PC-3 (cell line): ENCODE results near the gene NXPE4. TPM values are rescaled to one million over a fixed set of nuclear protein-coding genes. Genes with fewer than 3 reads are reported as not detected.

Experiments used
- ATAC-seq: fragments of 200-7000 bp; cut with Tn5 transposase; 2 replicates; pipeline ENCODE4 v1.9.1; 2020; ENCODE audit warnings: mild to moderate bottlenecking, moderate library complexity
- BruUV-seq: library from RNA; stranded (reverse); fragments of 400-500 nt; replicated peaks from 2 replicates; lab custom pipeline; 2021; lab: Mats Ljungman, UMichigan
- CTCF ChIA-PET: fragments of 300-600 bp; sonication (Branson Sonifier 250); formaldehyde crosslinking; loops from one replicate; lab custom pipeline; 2022; ENCODE audit warnings: antibody characterized with exemption; lab: Charles Lee
- POLR2A ChIA-PET: fragments of 300-600 bp; sonication (Branson Sonifier 250); formaldehyde crosslinking; loops from one replicate; lab custom pipeline; 2022; ENCODE audit warnings: antibody characterized with exemption; ENCODE audit not compliant: unreplicated experiment; lab: Charles Lee
- DNase-seq: peaks from one replicate; pipeline ENCODE4 v3.0.0-alpha.2; 2015
- H2AFZ ChIP-seq: fragments of 300-600 bp; sonication (generic); 2 replicates; pipeline ENCODE4 v1.6.0; 2016; ENCODE audit warnings: antibody characterized with exemption, low read length
- H3F3A ChIP-seq: fragments of 300-600 bp; sonication (generic); one replicate; pipeline ENCODE4 v1.6.0; 2017; ENCODE audit warnings: antibody characterized with exemption, low read length, control low read depth, mild to moderate bottlenecking; ENCODE audit not compliant: unreplicated experiment
- H3K27ac ChIP-seq: fragments of 300-600 bp; sonication (generic); 2 replicates; pipeline ENCODE4 v1.5.1; 2016; ENCODE audit warnings: mild to moderate bottlenecking, low read length
- H3K27me3 ChIP-seq: fragments of 300-600 bp; sonication (generic); 2 replicates; pipeline ENCODE4 v1.6.1; 2016; ENCODE audit warnings: low read length, mixed read lengths
- H3K36me3 ChIP-seq: fragments of 300-600 bp; sonication (generic); 2 replicates; pipeline ENCODE4 v1.6.1; 2016; ENCODE audit warnings: low read depth, mixed run types, low read length, mixed read lengths
- H3K4me1 ChIP-seq: fragments of 300-600 bp; sonication (generic); 2 replicates; pipeline ENCODE4 v1.5.1; 2016; ENCODE audit warnings: low read length; ENCODE audit not compliant: insufficient read depth
- H3K4me2 ChIP-seq: fragments of 300-600 bp; sonication (generic); 2 replicates; pipeline ENCODE4 v1.6.0; 2016; ENCODE audit warnings: low read length
- H3K4me3 ChIP-seq: fragments of 300-600 bp; sonication (generic); 2 replicates; pipeline ENCODE4 v1.5.1; 2016; ENCODE audit warnings: mild to moderate bottlenecking, low read length, mixed read lengths
- H3K79me2 ChIP-seq: fragments of 300-600 bp; sonication (generic); 2 replicates; pipeline ENCODE4 v1.6.1; 2017; ENCODE audit warnings: low read length, mixed read lengths
- H3K9ac ChIP-seq: fragments of 300-600 bp; sonication (generic); 2 replicates; pipeline ENCODE4 v1.6.0; 2016; ENCODE audit warnings: mild to moderate bottlenecking, low read length
- H3K9me2 ChIP-seq: fragments of 300-600 bp; sonication (generic); replicated peaks from 2 replicates; pipeline ENCODE4 v1.6.1; 2016; ENCODE audit warnings: mixed run types, low read length, mixed read lengths
- H3K9me3 ChIP-seq: fragments of 300-600 bp; sonication (generic); 2 replicates; pipeline ENCODE4 v1.6.1; 2016; ENCODE audit warnings: low read length, mixed read lengths
- H4K20me1 ChIP-seq: fragments of 300-600 bp; sonication (generic); 2 replicates; pipeline ENCODE4 v1.6.1; 2016; ENCODE audit warnings: low read length, mixed read lengths
- EZH2 ChIP-seq: fragments of 300-600 bp; sonication (generic); IDR thresholded peaks from one replicate; pipeline ENCODE4 v1.6.1; 2017; ENCODE audit warnings: antibody characterized with exemption, mild to moderate bottlenecking, low read length; ENCODE audit not compliant: unreplicated experiment
- EZH2phosphoT487 ChIP-seq: fragments of 300-600 bp; sonication (generic); IDR thresholded peaks from 2 replicates; pipeline ENCODE4 v1.6.1; 2018; ENCODE audit warnings: mild to moderate bottlenecking, antibody characterized with exemption, low read length, borderline replicate concordance
- intact Hi-C: fragments of 100-400 bp; cut with micrococcal nuclease; formaldehyde crosslinking; loops from 2 replicates; pipeline ENCODE4 v1.9.0; 2023
- total RNA-seq: library from RNA; depleted of rRNA; stranded (reverse); fragments of >200 nt; gene quantifications from 2 replicates; pipeline ENCODE4 v1.2.3, GENCODE V29; 2014
- TF ChIP-seq, protein P1 (sequence below): fragments of 300-600 bp; sonication (generic); conservative IDR thresholded peaks from 2 replicates; pipeline ENCODE4 v1.5.1; 2017; ENCODE audit warnings: antibody characterized with exemption, low read depth, mild to moderate bottlenecking, low read length

Gene NXPE4
- total RNA-seq, 1 experiment from 2014 or later: not detected

DNA sequence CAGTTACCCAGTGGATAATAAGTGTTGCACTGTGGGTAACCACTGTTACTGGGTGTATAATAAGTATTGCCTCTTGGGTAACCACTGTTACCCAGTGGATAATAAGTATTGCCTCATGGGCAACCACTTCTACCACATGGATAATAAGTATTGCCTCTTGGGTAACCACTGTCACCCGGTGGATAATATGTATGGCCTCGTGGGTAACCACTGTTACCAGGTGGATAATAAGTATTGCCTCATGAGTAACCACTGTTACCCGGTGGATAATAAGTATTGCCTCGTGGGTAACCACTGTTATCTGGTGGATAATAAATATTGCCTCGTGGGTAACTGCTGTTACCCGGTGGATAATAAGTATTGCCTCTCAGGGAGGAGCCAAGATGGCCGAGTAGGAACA is 29.7 kb upstream of the NXPE4 start:
- ATAC-seq: no peak
- Histone ChIP-seq H3K79me2 (no peaks in the 10 kb centered on the region), H3K27me3 (no peaks in the 10 kb centered on the region), H3K9me3 (peaks cover 35% of the 10 kb centered on the region), H3K4me3 (no peak overlapping the region), H3K9ac (no peak overlapping the region), H4K20me1 (no peaks in the 10 kb centered on the region), H3F3A (no peaks in the 10 kb centered on the region), H2AFZ (no peak overlapping the region), H3K4me1 (no peaks in the 10 kb centered on the region), H3K4me2 (no peak overlapping the region), H3K9me2 (no peaks in the 10 kb centered on the region), H3K36me3 (no peaks in the 10 kb centered on the region), H3K27ac (no peak overlapping the region)
- POLR2A ChIA-PET: no interaction called here
- TF ChIP-seq EZH2 (no peak), EZH2phosphoT487 (no peak)
- TF ChIP-seq, protein P1, sequence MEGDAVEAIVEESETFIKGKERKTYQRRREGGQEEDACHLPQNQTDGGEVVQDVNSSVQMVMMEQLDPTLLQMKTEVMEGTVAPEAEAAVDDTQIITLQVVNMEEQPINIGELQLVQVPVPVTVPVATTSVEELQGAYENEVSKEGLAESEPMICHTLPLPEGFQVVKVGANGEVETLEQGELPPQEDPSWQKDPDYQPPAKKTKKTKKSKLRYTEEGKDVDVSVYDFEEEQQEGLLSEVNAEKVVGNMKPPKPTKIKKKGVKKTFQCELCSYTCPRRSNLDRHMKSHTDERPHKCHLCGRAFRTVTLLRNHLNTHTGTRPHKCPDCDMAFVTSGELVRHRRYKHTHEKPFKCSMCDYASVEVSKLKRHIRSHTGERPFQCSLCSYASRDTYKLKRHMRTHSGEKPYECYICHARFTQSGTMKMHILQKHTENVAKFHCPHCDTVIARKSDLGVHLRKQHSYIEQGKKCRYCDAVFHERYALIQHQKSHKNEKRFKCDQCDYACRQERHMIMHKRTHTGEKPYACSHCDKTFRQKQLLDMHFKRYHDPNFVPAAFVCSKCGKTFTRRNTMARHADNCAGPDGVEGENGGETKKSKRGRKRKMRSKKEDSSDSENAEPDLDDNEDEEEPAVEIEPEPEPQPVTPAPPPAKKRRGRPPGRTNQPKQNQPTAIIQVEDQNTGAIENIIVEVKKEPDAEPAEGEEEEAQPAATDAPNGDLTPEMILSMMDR: no peak
- DNase-seq: no peak
- intact Hi-C loops: no loop called here
- BruUV-seq: no TSS peak
- CTCF ChIA-PET: no interaction called here

DNA sequence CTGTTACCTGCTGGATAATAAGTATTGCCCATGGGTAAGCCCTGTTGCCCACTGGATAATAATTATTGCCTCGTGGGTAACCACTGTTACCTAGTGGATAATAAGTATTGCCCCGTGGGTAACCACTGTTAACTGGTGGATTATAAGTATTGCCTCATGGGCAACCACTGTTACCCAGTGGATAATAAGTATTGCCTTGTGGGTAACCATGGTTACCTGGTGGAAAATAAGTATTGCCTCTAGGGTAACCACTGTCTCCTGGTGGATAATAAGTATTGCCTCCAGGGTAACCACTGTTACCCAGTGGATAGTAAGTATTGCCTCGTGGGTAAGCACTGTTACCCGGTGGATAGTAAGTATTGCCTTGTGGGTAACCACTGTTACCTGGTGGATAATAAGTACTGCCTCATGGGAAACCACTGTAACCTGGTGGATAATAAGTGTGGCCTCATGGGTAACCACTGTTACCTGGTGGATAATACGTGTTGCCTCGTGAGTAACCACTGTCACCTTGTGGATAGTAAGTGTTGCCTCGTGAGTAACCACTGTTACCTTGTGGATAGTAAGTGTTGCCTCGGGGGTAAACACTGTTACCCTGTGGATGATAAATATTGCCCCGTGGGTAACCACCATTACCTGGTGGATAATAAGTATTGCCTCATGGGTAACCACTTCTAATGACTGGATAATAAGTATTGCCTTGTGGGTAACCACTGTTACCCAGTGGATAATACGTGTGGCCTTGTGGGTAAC is 29.0 kb upstream of the NXPE4 start:
- no peak for ATAC-seq
- Histone ChIP-seq H3K27me3 (no peaks in the 10 kb centered on the region), H2AFZ (no peak overlapping the region), H3K27ac (no peak overlapping the region), H3K9me2 (no peaks in the 10 kb centered on the region), H3K9ac (no peak overlapping the region), H3K36me3 (no peaks in the 10 kb centered on the region), H3K9me3 (peaks cover 42% of the 10 kb centered on the region), H3K4me2 (no peak overlapping the region), H3K4me1 (no peaks in the 10 kb centered on the region), H3F3A (no peaks in the 10 kb centered on the region), H4K20me1 (no peaks in the 10 kb centered on the region), H3K79me2 (no peaks in the 10 kb centered on the region), H3K4me3 (no peak overlapping the region)
- no peak for TF ChIP-seq EZH2
- no peak for TF ChIP-seq EZH2phosphoT487
- TF ChIP-seq, protein P1: no peak
- intact Hi-C loops: no loop called here
- CTCF ChIA-PET: no interaction called here
- POLR2A ChIA-PET: no interaction called here
- BruUV-seq: no TSS peak
- no peak for DNase-seq

DNA sequence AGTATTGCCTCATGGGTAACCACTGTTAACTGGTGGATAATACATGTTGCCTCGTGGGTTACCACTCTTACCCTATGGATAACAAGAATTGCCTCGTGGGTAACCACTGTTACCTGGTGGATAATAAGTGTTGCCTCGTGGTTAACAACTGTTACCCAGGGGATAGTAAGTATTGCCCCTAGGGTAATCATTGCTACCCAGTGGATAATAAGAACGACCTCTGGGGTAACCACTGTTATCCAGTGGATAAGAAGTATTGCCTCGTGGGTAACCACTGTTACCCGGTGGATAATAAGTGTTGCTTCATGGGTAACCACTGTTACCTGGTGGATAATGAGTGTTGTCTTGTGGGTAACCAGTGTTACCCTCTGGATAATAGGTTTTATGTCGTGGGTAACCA is 28.1 kb upstream of the NXPE4 start:
- BruUV-seq: no TSS peak
- no peak for DNase-seq
- no peaks in the 10 kb centered on the region for H3K4me1 ChIP-seq
- H3K4me3 ChIP-seq: no peak overlapping the region
- TF ChIP-seq, protein P1: no peak
- TF ChIP-seq EZH2 (no peak), EZH2phosphoT487 (no peak)
- peaks cover 45% of the 10 kb centered on the region for H3K9me3 ChIP-seq
- H4K20me1 ChIP-seq: no peaks in the 10 kb centered on the region
- no peaks in the 10 kb centered on the region for H3K36me3 ChIP-seq
- H3K27me3 ChIP-seq: no peaks in the 10 kb centered on the region
- H3K4me2 ChIP-seq: no peak overlapping the region
- ChIA-PET POLR2A (no interaction called here), CTCF (no interaction called here)
- no peak overlapping the region for H3K27ac ChIP-seq
- H3K79me2 ChIP-seq: no peaks in the 10 kb centered on the region
- no peaks in the 10 kb centered on the region for H3F3A ChIP-seq
- H3K9me2 ChIP-seq: no peaks in the 10 kb centered on the region
- H3K9ac ChIP-seq: no peak overlapping the region
- ATAC-seq: no peak
- no peak overlapping the region for H2AFZ ChIP-seq
- intact Hi-C loops: no loop called here
